HepG2 (cell line): ENCODE measurements around the gene ZNF653. TPM values are rescaled to one million over a fixed set of nuclear protein-coding genes. Genes with fewer than 3 reads are reported as not detected.

Experiments used
- ATAC-seq: fragments of 200-7000 bp; cut with Tn5 transposase; 3 replicates; pipeline ENCODE4 v1.9.1; 2020; ENCODE audit warnings: mild to moderate bottlenecking, moderate library complexity
- BruUV-seq: library from RNA; stranded (reverse); fragments of 400-500 nt; replicated peaks from 2 replicates; lab custom pipeline; 2021; lab: Mats Ljungman, UMichigan
- CTCF ChIA-PET: fragments of 300-600 bp; formaldehyde crosslinking; extraction: SDS; loops from one replicate; lab custom pipeline; 2021; ENCODE audit warnings: low total read pairs, inconsistent platforms, low intra/inter-chr PET ratio; lab: Yijun Ruan, JAX
- POLR2A ChIA-PET: fragments of 350-600 bp; sonication (Branson Sonifier 250); formaldehyde crosslinking; loops from one replicate; lab custom pipeline; 2020; ENCODE audit warnings: antibody characterized with exemption, inconsistent platforms; lab: Yijun Ruan, JAX
- DNase-seq: peaks from one replicate; pipeline ENCODE4 v3.0.0-alpha.2; 2015; ENCODE audit warnings: low spot score
- FAIRE-seq: peaks from 3 replicates; lab custom pipeline; 2011; peaks lifted over from hg19 to GRCh38; lab: Jason Lieb, UNC
- H2AFZ ChIP-seq: one replicate; pipeline ENCODE4 v1.6.1; 2011; ENCODE audit warnings: low read length, inconsistent platforms
- H3K27ac ChIP-seq: fragments of 300-600 bp; 3 replicates; pipeline ENCODE4 v1.8.0; 2011; ENCODE audit warnings: mixed run types, mild to moderate bottlenecking, mixed read lengths, low read length, inconsistent platforms; ENCODE audit not compliant: insufficient read depth; ENCODE audit errors: extremely low read length
- H3K27me3 ChIP-seq, 2 experiments: fragments of 200-600 bp in 1 of 2; 2 replicates in 1 of 2; 3 replicates in 1 of 2; pipeline versions ENCODE4 v1.6.0 to v1.8.0; 2011; ENCODE audit warnings: low read length in 2 of 2, mild to moderate bottlenecking in 2 of 2, moderate library complexity in 2 of 2, inconsistent platforms in 1 of 2; ENCODE audit not compliant: insufficient read depth in 2 of 2, control insufficient read depth in 1 of 2
- H3K36me3 ChIP-seq, 2 experiments: fragments of 200-600 bp in 1 of 2; replicated peaks in 1 of 2; 2 replicates in 1 of 2; 3 replicates in 1 of 2; pipeline versions ENCODE4 v1.5.1 to v1.8.0; 2011; ENCODE audit warnings: low read length in 2 of 2, inconsistent platforms in 1 of 2; ENCODE audit not compliant: insufficient read depth in 2 of 2, control insufficient read depth in 1 of 2
- H3K4me1 ChIP-seq: 2 replicates; pipeline ENCODE4 v1.5.1; 2012; ENCODE audit warnings: low read length, inconsistent platforms; ENCODE audit not compliant: insufficient read depth
- H3K4me2 ChIP-seq: 2 replicates; pipeline ENCODE4 v1.6.0; 2011; ENCODE audit warnings: low read depth, low read length, inconsistent platforms
- H3K4me3 ChIP-seq, 3 experiments: fragments of 200-600 bp in 1 of 3; sonication (generic), shearing (Covaris generic) in 1 of 3; replicated peaks in 1 of 3; 2 replicates each; pipeline ENCODE4 v1.5.1; 2011 to 2016; ENCODE audit warnings: low read length in 3 of 3, inconsistent platforms in 2 of 3, low read depth in 2 of 3, mild to moderate bottlenecking in 2 of 3, control low read depth in 1 of 3, mixed read lengths in 1 of 3; ENCODE audit not compliant: insufficient read depth in 1 of 3
- H3K79me2 ChIP-seq: one replicate; pipeline ENCODE4 v1.6.1; 2011; ENCODE audit warnings: low read length, inconsistent platforms; ENCODE audit not compliant: insufficient read depth
- H3K9ac ChIP-seq: 2 replicates; pipeline ENCODE4 v1.6.0; 2011; ENCODE audit warnings: mild to moderate bottlenecking, low read depth, low read length, inconsistent platforms; ENCODE audit not compliant: insufficient read depth
- H3K9me3 ChIP-seq: 2 replicates; pipeline ENCODE4 v1.5.1; 2012; ENCODE audit warnings: mild to moderate bottlenecking, low read length
- H4K20me1 ChIP-seq: 2 replicates; pipeline ENCODE4 v1.6.0; 2011; ENCODE audit warnings: inconsistent platforms, mild to moderate bottlenecking, low read length, moderate library complexity; ENCODE audit not compliant: insufficient read depth
- GMEB2 ChIP-seq: IDR thresholded peaks from 2 replicates; pipeline ENCODE4 v1.6.1; 2016; ENCODE audit warnings: missing biosample characterization, missing genetic modification reagents, low read depth
- RBM39 ChIP-seq: fragments of 200-400 bp; formaldehyde crosslinking; IDR thresholded peaks from one replicate; pipeline ENCODE4 v1.6.1; 2018; ENCODE audit warnings: antibody characterized with exemption, mild to moderate bottlenecking, low read depth, low read length; ENCODE audit not compliant: poor library complexity, severe bottlenecking
- ZNF740 ChIP-seq: sonication (generic); formaldehyde crosslinking; IDR thresholded peaks from 2 replicates; pipeline ENCODE4 v1.4.0; 2020; ENCODE audit warnings: missing genetic modification reagents
- WGBS: methylation state at CpG from one replicate; pipeline ENCODE4 v1.1.6; 2017; ENCODE audit warnings: low lambda C conversion rate; 5-methylcytosine and 5-hydroxymethylcytosine counted together
- in situ Hi-C: cut with HindIII; loops from 2 replicates; pipeline ENCODE4 v1.10.0; 2017; ENCODE audit warnings: low pct_unique_long_range_greater_than_20kb; ENCODE audit not compliant: extremely low pct_ligation_motif_present
- intact Hi-C: fragments of 100-400 bp; cut with micrococcal nuclease; formaldehyde crosslinking; loops from one replicate; pipeline ENCODE4 v1.10.0; 2022; ENCODE audit not compliant: unreplicated experiment
- polyA plus RNA-seq, 8 experiments: library from polyadenylated mRNA; depleted of rRNA in 3 of 8; stranded (reverse) in 7 of 8; unstranded in 1 of 8; fragments of >200 nt; fragmentation: Illumina TruSeq in 4 of 8; extraction: Trizol in 4 of 8; gene quantifications; 2 replicates each; pipeline versions ENCODE4 v1.2.1 to v1.2.3, GENCODE V29; 2011 to 2016; ENCODE audit warnings: low read depth in 4 of 8, missing spikeins in 1 of 8, mixed read lengths in 1 of 8; ENCODE audit not compliant: insufficient read depth in 1 of 8
- total RNA-seq, 5 experiments: library from RNA; depleted of rRNA; stranded (reverse); fragments of >200 nt; fragmentation: Illumina TruSeq; extraction: Trizol; gene quantifications; 2 replicates each; pipeline ENCODE4 v1.2.3, GENCODE V29; 2016; ENCODE audit warnings: low read depth in 1 of 5

The ZNF653 gene
- total and polyA plus RNA-seq, 2 of the 13 experiments (the other 11 are each of a cell fraction or from before 2014, with no cell fraction given) = 4.7 to 7.1 TPM

- TF ChIP-seq ZNF740 = no peak
Observed at GRCh38 chr19:11481534-11482383, 23.9 kb downstream of the ZNF653 start (continued).

GRCh38 chr19:11480715-11481533 lies 24.7 kb downstream of the ZNF653 start, which contains the start of gene ELAVL3:
ELAVL3 (minus strand) TSS chr19:11481046; CDS start chr19:11480608, 438 bp downstream.
- ChIA-PET CTCF (no interaction called here), POLR2A (interaction anchor here (0.6 kb wide), 1 partner anchor 187 kb away, joined by 3 read pairs; no protein-coding TSS in a partner anchor)
- Histone ChIP-seq H3K4me1 (peaks cover 17% of the 10 kb centered on the region), H3K79me2 (no peaks in the 10 kb centered on the region), H3K27me3 (peaks cover 5 to 32% of the 10 kb centered on the region in 2 experiments; a peak in 4 of 5 replicates), H2AFZ (no peak within 1 kb of the TSS), H4K20me1 (peaks cover 10% of the 10 kb centered on the region; the same call in 1 of the 2 replicates), H3K4me2 (no peak within 1 kb of the TSS; the same call in 1 of the 2 replicates), H3K9ac (no peak within 1 kb of the TSS), H3K27ac (no peak within 1 kb of the TSS), H3K36me3 (no peaks in the 10 kb centered on the region), H3K4me3 (peak within 1 kb of the TSS in 2 of 3 experiments; percentile 7 to 37; a peak in 1 of 6 replicates), H3K9me3 (no peaks in the 10 kb centered on the region)
- in situ Hi-C loops (loop anchor here (5.0 kb wide), 1 partner anchor 99 kb away; the partner anchor contains the start of gene EPOR), intact Hi-C loops (no loop called here)
- DNase-seq (no peak), ATAC-seq (no peak), FAIRE-seq (no peak)
- 63% methylated on average over 41 of the region's 77 CpGs for WGBS
- TF ChIP-seq GMEB2 (CRISPR knock-in tag) (no peak), RBM39 (peak; percentile 5)
- BruUV-seq = no TSS peak
